OCI-LY3 (cell line): Measurements from ENCODE around the gene TEX29.

Experiments used
- CTCF ChIP-seq: fragments of 200-600, 300-600 bp; sonication (generic); IDR thresholded peaks from 2 replicates; pipeline ENCODE4 v1.5.1; 2014; ENCODE audit warnings: antibody characterized with exemption, low read length, low read depth
- EZH2phosphoT487 ChIP-seq: fragments of 200-600 bp; shearing (Covaris generic); IDR thresholded peaks from 2 replicates; pipeline ENCODE4 v1.6.1; 2018; ENCODE audit warnings: antibody characterized with exemption, mixed run types, low read depth

- TF ChIP-seq CTCF, result no peak
- no peak for TF ChIP-seq EZH2phosphoT487
Measured at GRCh38 chr13:111387026-111387871, 66.8 kb downstream of the TEX29 start.
